NCI-H345 (cell line): ENCODE data around the gene GRN.
A peak's percentile ranks its signal among the peaks of the same experiment; 100 is the strongest.
"Not testable (repeated sequence)": the region's sequence is repeated elsewhere in the genome, so short reads cannot be mapped to it uniquely, and the experiment has no call there.

ENCODE experiments used
- DNase-seq: peaks from one replicate; lab custom pipeline; 2025; lab: John Stamatoyannopoulos, UW

The GRN gene

GRCh38 chr17:44383363-44383762 is 38.3 kb downstream of the GRN start:
- DNase-seq: no peak

GRCh38 chr17:44383861-44384260 is 38.8 kb downstream of the GRN start:
- no peak for DNase-seq

- DNase-seq: no peak
Observed at GRCh38 chr17:44384281-44384822, 39.2 kb downstream of the GRN start.

- no peak for DNase-seq
Observed at GRCh38 chr17:44384823-44385286, 39.8 kb downstream of the GRN start.

- DNase-seq: peak; percentile 78
Observed at GRCh38 chr17:44385287-44386181, 40.4 kb downstream of the GRN start.

GRCh38 chr17:44386182-44386525 is 41.1 kb downstream of the GRN start:
- DNase-seq: no peak

GRCh38 chr17:44387804-44388203 is 42.7 kb downstream of the GRN start:
- no peak for DNase-seq

GRCh38 chr17:44389281-44389680 is 44.2 kb downstream of the GRN start, which contains the start of gene ITGA2B:
TSS of gene ITGA2B (minus strand) at chr17:44389649. CDS start at chr17:44389473, 176 bp downstream.
- DNase-seq: no peak

GRCh38 chr17:44389723-44390202 is 44.7 kb downstream of the GRN start:
- no peak for DNase-seq

GRCh38 chr17:44390250-44390870 is 45.3 kb downstream of the GRN start:
- DNase-seq: no peak

GRCh38 chr17:44394112-44394511 is 49.0 kb downstream of the GRN start:
- not testable (repeated sequence) for DNase-seq

GRCh38 chr17:44394833-44395232 is 49.7 kb downstream of the GRN start:
- no peak for DNase-seq

- no peak for DNase-seq
Observed at GRCh38 chr17:44396946-44397345, 51.8 kb downstream of the GRN start.

- DNase-seq: no peak
Observed at GRCh38 chr17:44397479-44398440, 52.7 kb downstream of the GRN start.

GRCh38 chr17:44398692-44399691 is 53.9 kb downstream of the GRN start:
- no peak for DNase-seq

GRCh38 chr17:44400226-44400847 is 55.2 kb downstream of the GRN start:
- DNase-seq: no peak
